BJ (cell line): ENCODE measurements around the gene KRTAP12-1. TPM values are rescaled to one million over a fixed set of nuclear protein-coding genes. Genes with fewer than 3 reads are reported as not detected.

Experiments used
- CTCF ChIA-PET: fragments of 350-600 bp; formaldehyde crosslinking; extraction: SDS; loops from one replicate; lab custom pipeline; 2021; ENCODE audit warnings: antibody characterized with exemption, inconsistent platforms; lab: Yijun Ruan, JAX
- POLR2A ChIA-PET: fragments of 300-600 bp; sonication (Branson Sonifier 250); formaldehyde crosslinking; extraction: SDS; loops from one replicate; lab custom pipeline; 2021; ENCODE audit warnings: antibody characterized with exemption; lab: Charles Lee
- DNase-seq: peaks from one replicate; pipeline ENCODE4 v3.0.0-alpha.2; 2011; ENCODE audit warnings: low read depth
- H3K27me3 ChIP-seq: 2 replicates; pipeline ENCODE4 v1.6.0; 2011; ENCODE audit warnings: low read length; ENCODE audit not compliant: control insufficient read depth, insufficient read depth
- H3K36me3 ChIP-seq: 2 replicates; pipeline ENCODE4 v1.5.1; 2011; ENCODE audit warnings: low read length; ENCODE audit not compliant: control insufficient read depth, insufficient read depth
- H3K4me3 ChIP-seq: 2 replicates; pipeline ENCODE4 v1.5.1; 2011; ENCODE audit warnings: low read depth, mild to moderate bottlenecking, control low read depth, low read length
- CTCF ChIP-seq: IDR thresholded peaks from 2 replicates; pipeline ENCODE4 v1.5.1; 2011; ENCODE audit warnings: low read depth, mild to moderate bottlenecking, control low read depth, inconsistent platforms, low read length, moderate library complexity; ENCODE audit not compliant: insufficient read depth
- polyA minus RNA-seq: library from RNA; depleted of rRNA, polyadenylated mRNA; stranded (reverse); fragments of >200 nt; gene quantifications from 2 replicates; pipeline ENCODE4 v1.2.3, GENCODE V29; 2011; rRNA and poly(A)+ RNA removed
- polyA plus RNA-seq: library from polyadenylated mRNA; depleted of rRNA; stranded (reverse); fragments of >200 nt; gene quantifications from 2 replicates; pipeline ENCODE4 v1.2.3, GENCODE V29; 2011; rRNA removed

Gene KRTAP12-1
- polyA plus RNA-seq (not detected in 2 replicates), polyA minus RNA-seq (not detected in 2 replicates)

- Histone ChIP-seq H3K36me3 (no peaks in the 10 kb centered on the region), H3K27me3 (peaks cover 3% of the 10 kb centered on the region), H3K4me3 (no peak within 1 kb of the TSS)
- ChIA-PET POLR2A (no interaction called here), CTCF (no interaction called here)
- no peak for TF ChIP-seq CTCF
- DNase-seq: no peak
These were observed at the start of gene KRTAP12-1 for GRCh38 chr21:44681861-44682579. Gene KRTAP12-1, minus strand, starts transcription at chr21:44682163. Its CDS starts 40 bp downstream, at chr21:44682123.

GRCh38 chr21:44730951-44731579, 49.1 kb upstream of the KRTAP12-1 start:
- no peak for DNase-seq
- CTCF ChIA-PET: no interaction called here
- H3K4me3 ChIP-seq: no peak overlapping the region
- H3K36me3 ChIP-seq: no peaks in the 10 kb centered on the region
- TF ChIP-seq CTCF: no peak
- POLR2A ChIA-PET: no interaction called here
- peaks cover 6% of the 10 kb centered on the region for H3K27me3 ChIP-seq

GRCh38 chr21:44730028-44730395, 48.0 kb upstream of the KRTAP12-1 start:
- TF ChIP-seq CTCF: no peak
- Histone ChIP-seq H3K27me3 (peaks cover 9% of the 10 kb centered on the region), H3K36me3 (no peaks in the 10 kb centered on the region), H3K4me3 (no peak overlapping the region)
- ChIA-PET POLR2A (no interaction called here), CTCF (no interaction called here)
- no peak for DNase-seq

DNA sequence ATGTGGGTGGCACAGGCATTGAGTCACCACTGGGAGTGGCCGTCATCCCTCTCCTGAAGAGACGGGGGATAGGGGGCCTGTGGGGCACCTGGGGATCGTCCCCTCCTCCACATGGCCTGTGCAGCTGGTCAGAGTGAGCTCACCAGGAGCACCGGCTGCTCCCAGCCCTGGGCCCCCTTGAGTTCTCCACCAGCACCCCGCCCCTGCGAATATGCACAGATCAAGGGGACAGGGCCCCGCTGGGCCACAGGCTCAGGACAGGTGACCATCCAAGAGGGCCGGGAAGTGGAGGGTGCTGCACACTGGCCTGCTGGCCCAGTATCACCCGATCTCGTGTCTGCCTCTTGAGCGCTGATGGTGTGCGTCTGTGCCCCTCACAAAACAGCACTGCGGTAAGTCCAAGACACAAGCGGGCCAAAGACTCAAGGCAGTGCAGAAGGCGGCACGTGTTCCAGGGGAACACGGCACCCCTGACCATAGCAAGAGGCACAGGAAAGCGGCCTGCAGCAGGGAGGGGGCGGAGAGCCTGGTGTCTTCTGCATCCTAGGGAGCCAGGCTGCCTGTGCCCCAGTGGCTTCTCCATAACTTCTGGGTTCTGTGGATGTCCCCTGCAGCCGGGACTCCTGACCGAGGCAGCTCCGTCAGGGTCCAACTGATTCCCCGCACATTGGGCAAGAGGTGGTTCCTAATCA, 47.5 kb upstream of the KRTAP12-1 start:
- no peak for TF ChIP-seq CTCF

DNA sequence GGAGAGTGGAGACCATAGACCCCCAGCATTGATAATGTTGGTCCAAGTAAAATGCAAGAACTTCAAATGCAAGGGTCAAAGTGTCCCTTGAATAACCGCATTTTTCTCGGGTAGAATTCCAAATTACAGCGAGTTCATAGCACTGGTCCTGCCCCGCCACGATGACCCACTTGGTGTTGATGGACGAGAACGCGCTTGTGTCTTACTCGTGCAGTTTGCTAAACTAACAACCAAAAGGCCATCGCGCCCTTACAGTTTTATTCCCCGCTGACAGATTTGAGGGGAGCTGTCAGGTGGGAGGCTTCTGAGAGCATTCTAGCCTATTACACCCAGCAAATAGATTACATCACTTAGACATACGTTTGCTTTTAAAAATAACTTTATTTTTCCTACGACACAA, 46.8 kb upstream of the KRTAP12-1 start:
- Histone ChIP-seq H3K27me3 (peaks cover 9% of the 10 kb centered on the region), H3K36me3 (no peaks in the 10 kb centered on the region), H3K4me3 (no peak overlapping the region)
- no peak for DNase-seq
- ChIA-PET POLR2A (no interaction called here), CTCF (no interaction called here)
- no peak for TF ChIP-seq CTCF

More for the DNA sequence above, 47.5 kb upstream of the KRTAP12-1 start:
- CTCF ChIA-PET: no interaction called here
- H3K36me3 ChIP-seq: no peaks in the 10 kb centered on the region
- peaks cover 9% of the 10 kb centered on the region for H3K27me3 ChIP-seq
- POLR2A ChIA-PET: no interaction called here
- DNase-seq: no peak
- no peak overlapping the region for H3K4me3 ChIP-seq
